Endothelial cell of umbilical vein (primary cell): ENCODE results near the gene RABL6.
"Not testable (repeated sequence)": the region's sequence is repeated elsewhere in the genome, so short reads cannot be mapped to it uniquely, and the experiment has no call there.

Source experiments
- POLR2A ChIP-seq: IDR thresholded peaks from 2 replicates; pipeline ENCODE4 v1.6.1; 2012; ENCODE audit warnings: low read depth, mild to moderate bottlenecking, control low read depth, low read length
- TF ChIP-seq, protein P1 (sequence below), 2 donors: IDR thresholded peaks; 1 replicate in 1 of 2; 2 replicates in 1 of 2; pipeline ENCODE4 v1.5.1; 2011; ENCODE audit warnings: low read length in 2 of 2, mild to moderate bottlenecking in 2 of 2, moderate library complexity in 2 of 2, control low read depth in 1 of 2, inconsistent platforms in 1 of 2, low read depth in 1 of 2; ENCODE audit not compliant: insufficient read depth in 1 of 2; ENCODE audit errors: extremely low read depth in 1 of 2

- TF ChIP-seq, protein P1, sequence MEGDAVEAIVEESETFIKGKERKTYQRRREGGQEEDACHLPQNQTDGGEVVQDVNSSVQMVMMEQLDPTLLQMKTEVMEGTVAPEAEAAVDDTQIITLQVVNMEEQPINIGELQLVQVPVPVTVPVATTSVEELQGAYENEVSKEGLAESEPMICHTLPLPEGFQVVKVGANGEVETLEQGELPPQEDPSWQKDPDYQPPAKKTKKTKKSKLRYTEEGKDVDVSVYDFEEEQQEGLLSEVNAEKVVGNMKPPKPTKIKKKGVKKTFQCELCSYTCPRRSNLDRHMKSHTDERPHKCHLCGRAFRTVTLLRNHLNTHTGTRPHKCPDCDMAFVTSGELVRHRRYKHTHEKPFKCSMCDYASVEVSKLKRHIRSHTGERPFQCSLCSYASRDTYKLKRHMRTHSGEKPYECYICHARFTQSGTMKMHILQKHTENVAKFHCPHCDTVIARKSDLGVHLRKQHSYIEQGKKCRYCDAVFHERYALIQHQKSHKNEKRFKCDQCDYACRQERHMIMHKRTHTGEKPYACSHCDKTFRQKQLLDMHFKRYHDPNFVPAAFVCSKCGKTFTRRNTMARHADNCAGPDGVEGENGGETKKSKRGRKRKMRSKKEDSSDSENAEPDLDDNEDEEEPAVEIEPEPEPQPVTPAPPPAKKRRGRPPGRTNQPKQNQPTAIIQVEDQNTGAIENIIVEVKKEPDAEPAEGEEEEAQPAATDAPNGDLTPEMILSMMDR (IDR thresholded peaks at IDR 0.05; ENCODE audit: extremely low read depth in 1 of 2, insufficient read depth in 1 of 2, low read depth in 1 of 2, low read length in 2 of 2): not testable (repeated sequence)
- not testable (repeated sequence) for TF ChIP-seq POLR2A
Measured at GRCh38 chr9:136765745-136766409, 41.9 kb upstream of the RABL6 start.
